Mesendoderm (in vitro differentiated cells): Measurements from ENCODE around the gene PRRC1.
A peak's percentile ranks its signal among the peaks of the same experiment; 100 is the strongest.

Experiments
- DNase-seq: peaks from one replicate; pipeline ENCODE4 v3.0.0; 2013
- H2AK5ac ChIP-seq: 2 replicates; pipeline ENCODE4 v1.6.1; 2013; ENCODE audit warnings: low read length, inconsistent platforms
- H2BK120ac ChIP-seq: 2 replicates; pipeline ENCODE4 v1.6.1; 2013; ENCODE audit warnings: low read depth, mild to moderate bottlenecking, low read length, moderate library complexity, mixed read lengths
- H2BK15ac ChIP-seq: replicated peaks from 2 replicates; pipeline ENCODE4 v1.6.1; 2013; ENCODE audit warnings: low read depth, mild to moderate bottlenecking, moderate library complexity
- H2BK5ac ChIP-seq: 2 replicates; pipeline ENCODE4 v1.6.1; 2013; ENCODE audit warnings: low read length, inconsistent platforms
- H3K18ac ChIP-seq: 2 replicates; pipeline ENCODE4 v1.6.1; 2013; ENCODE audit warnings: mild to moderate bottlenecking, low read length, mixed read lengths
- H3K23ac ChIP-seq: one replicate; pipeline ENCODE4 v1.6.1; 2013; ENCODE audit warnings: low read length
- H3K27ac ChIP-seq: 2 replicates; pipeline ENCODE4 v1.5.1; 2013; ENCODE audit warnings: low read depth, mild to moderate bottlenecking, inconsistent platforms, low read length, moderate library complexity
- H3K27me3 ChIP-seq: 2 replicates; pipeline ENCODE4 v1.6.1; 2013; ENCODE audit warnings: low read length, control low read depth, mild to moderate bottlenecking, inconsistent platforms; ENCODE audit not compliant: insufficient read depth, poor library complexity
- H3K36me3 ChIP-seq: 2 replicates; pipeline ENCODE4 v1.6.1; 2013; ENCODE audit warnings: low read length, inconsistent platforms; ENCODE audit not compliant: control insufficient read depth, insufficient read depth
- H3K4ac ChIP-seq: one replicate; pipeline ENCODE4 v1.6.1; 2013; ENCODE audit warnings: low read depth, mild to moderate bottlenecking, low read length, moderate library complexity
- H3K4me1 ChIP-seq: 2 replicates; pipeline ENCODE4 v1.6.1; 2013; ENCODE audit warnings: low read depth, low read length, inconsistent platforms; ENCODE audit not compliant: control insufficient read depth
- H3K4me2 ChIP-seq: 2 replicates; pipeline ENCODE4 v1.6.1; 2013; ENCODE audit warnings: low read length
- H3K4me3 ChIP-seq: 2 replicates; pipeline ENCODE4 v1.5.1; 2013; ENCODE audit warnings: mild to moderate bottlenecking, low read length
- H3K56ac ChIP-seq: one replicate; pipeline ENCODE4 v1.6.1; 2013; ENCODE audit warnings: low read length
- H3K79me1 ChIP-seq: 2 replicates; pipeline ENCODE4 v1.6.1; 2013; ENCODE audit warnings: low read length, inconsistent platforms
- H3K79me2 ChIP-seq: 2 replicates; pipeline ENCODE4 v1.6.1; 2013; ENCODE audit warnings: mild to moderate bottlenecking, low read length; ENCODE audit not compliant: control insufficient read depth, insufficient read depth
- H3K9ac ChIP-seq: 2 replicates; pipeline ENCODE4 v1.6.1; 2013; ENCODE audit warnings: low read length, inconsistent platforms
- H4K5ac ChIP-seq: one replicate; pipeline ENCODE4 v1.6.1; 2013; ENCODE audit warnings: low read length
- H4K8ac ChIP-seq: one replicate; pipeline ENCODE4 v1.6.1; 2013; ENCODE audit warnings: low read depth, mild to moderate bottlenecking, control low read depth, low read length, moderate library complexity
- WGBS: extraction: QIAGEN DNeasy Blood & Tissue Kit; methylation state at CpG from one replicate; pipeline ENCODE4 v1.1.7; 2013; ENCODE audit warnings: low lambda C conversion rate, missing lambda C conversion rate; ENCODE audit not compliant: insufficient coverage; ENCODE audit errors: extremely low coverage; 5-methylcytosine and 5-hydroxymethylcytosine counted together

PRRC1 gene

DNA sequence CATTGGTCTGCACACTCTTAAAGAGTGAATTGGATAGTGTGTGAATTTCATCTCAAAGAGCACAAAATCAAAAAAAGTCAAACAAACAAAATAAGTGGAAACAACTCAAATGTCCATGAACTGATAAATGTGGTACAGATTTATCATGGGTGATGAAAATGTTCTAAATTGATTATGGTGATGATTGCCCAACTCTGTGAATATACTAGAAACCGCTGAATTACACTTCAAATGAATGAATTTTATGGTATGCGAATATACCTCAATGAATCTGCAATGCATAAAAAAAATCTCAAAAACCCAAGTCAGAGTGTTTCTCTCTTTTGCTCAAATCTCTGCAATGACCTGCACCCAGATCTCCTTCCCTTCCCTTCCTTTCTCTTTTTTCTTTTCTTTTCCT is 64.0 kb downstream of the PRRC1 start:
- H2AK5ac ChIP-seq = no peak overlapping the region
- WGBS = no CpG with 5 or more reads among the region's 2 CpGs
- H3K23ac ChIP-seq = no peak overlapping the region
- H3K4me3 ChIP-seq = no peak overlapping the region
- no peak overlapping the region for H4K8ac ChIP-seq
- H3K36me3 ChIP-seq = no peaks in the 10 kb centered on the region
- no peak overlapping the region for H2BK120ac ChIP-seq
- no peak overlapping the region for H3K18ac ChIP-seq
- no peak overlapping the region for H3K4ac ChIP-seq
- H4K5ac ChIP-seq = no peak overlapping the region
- no peak overlapping the region for H3K4me2 ChIP-seq
- H3K27ac ChIP-seq = no peak overlapping the region
- DNase-seq = no peak
- H3K27me3 ChIP-seq = no peaks in the 10 kb centered on the region
- no peaks in the 10 kb centered on the region for H3K79me1 ChIP-seq
- no peak overlapping the region for H3K56ac ChIP-seq
- no peak overlapping the region for H2BK15ac ChIP-seq
- H3K4me1 ChIP-seq = no peaks in the 10 kb centered on the region
- H2BK5ac ChIP-seq = no peak overlapping the region
- no peaks in the 10 kb centered on the region for H3K79me2 ChIP-seq
- H3K9ac ChIP-seq = no peak overlapping the region

DNA sequence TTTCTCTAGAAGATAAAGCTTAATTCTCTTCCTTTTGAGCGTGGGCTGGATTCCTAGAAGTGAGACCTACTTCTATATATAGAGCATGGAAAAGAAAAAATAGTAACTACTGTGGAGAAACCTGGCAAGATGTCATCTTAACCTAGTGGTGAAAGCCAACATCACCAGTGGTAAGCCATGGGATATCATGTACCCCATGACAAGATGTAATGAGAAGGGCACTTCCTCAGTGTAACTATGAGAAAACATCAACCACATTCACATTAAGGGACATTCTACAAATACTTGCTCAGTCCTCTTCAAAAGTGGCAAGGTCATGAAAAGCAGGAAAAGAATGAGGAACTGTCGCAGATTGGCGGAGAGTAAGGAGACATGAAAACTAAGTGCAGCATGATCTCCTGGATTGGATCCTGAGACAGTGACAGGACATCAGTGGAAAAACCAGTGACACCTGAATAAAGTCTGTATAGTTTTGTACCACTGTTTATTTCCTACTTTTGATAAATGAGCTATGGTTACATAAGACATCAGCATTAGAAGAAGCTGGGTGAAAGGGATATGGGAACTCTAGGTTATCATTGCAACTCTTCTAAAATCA is 65.4 kb downstream of the PRRC1 start:
- H4K5ac ChIP-seq = no peak overlapping the region
- no peak overlapping the region for H3K23ac ChIP-seq
- H3K4ac ChIP-seq = no peak overlapping the region
- H3K79me2 ChIP-seq = no peaks in the 10 kb centered on the region
- no peak overlapping the region for H3K4me3 ChIP-seq
- no peak overlapping the region for H3K9ac ChIP-seq
- WGBS = no CpG with 5 or more reads among the region's 3 CpGs
- no peak overlapping the region for H3K56ac ChIP-seq
- H3K27ac ChIP-seq = no peak overlapping the region
- H3K18ac ChIP-seq = no peak overlapping the region
- no peak overlapping the region for H2BK5ac ChIP-seq
- H3K4me1 ChIP-seq = no peaks in the 10 kb centered on the region
- H3K27me3 ChIP-seq = peaks cover 2% of the 10 kb centered on the region
- no peaks in the 10 kb centered on the region for H3K36me3 ChIP-seq
- no peak overlapping the region for H2BK15ac ChIP-seq
- H3K79me1 ChIP-seq = no peaks in the 10 kb centered on the region
- H2AK5ac ChIP-seq = no peak overlapping the region
- no peak overlapping the region for H2BK120ac ChIP-seq
- no peak overlapping the region for H4K8ac ChIP-seq
- no peak for DNase-seq
- H3K4me2 ChIP-seq = no peak overlapping the region

DNA sequence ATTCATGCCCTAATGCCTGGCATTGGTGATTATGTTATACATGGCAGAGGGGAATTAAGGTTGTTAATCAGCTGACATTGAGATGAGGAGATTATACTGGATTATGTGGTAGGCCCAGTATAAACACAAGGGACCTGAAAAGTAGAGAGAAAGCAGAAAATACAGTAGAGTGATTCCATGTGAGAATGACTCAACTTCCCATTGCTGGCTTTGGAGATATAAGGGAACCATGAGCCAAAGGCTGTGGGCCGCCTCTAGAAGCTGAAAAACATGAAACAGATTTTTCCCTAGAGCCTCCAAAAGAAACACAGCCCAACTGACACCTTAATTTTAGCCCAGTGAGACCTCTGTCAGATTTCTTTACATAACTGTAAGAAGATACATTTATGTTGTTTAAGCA is 66.4 kb downstream of the PRRC1 start:
- Histone ChIP-seq H2BK5ac (no peak overlapping the region), H4K5ac (no peak overlapping the region), H3K79me1 (no peaks in the 10 kb centered on the region), H3K27ac (no peak overlapping the region), H3K4me1 (no peaks in the 10 kb centered on the region), H3K4me2 (no peak overlapping the region), H2AK5ac (no peak overlapping the region), H4K8ac (no peak overlapping the region), H3K9ac (no peak overlapping the region), H3K27me3 (peaks cover 2% of the 10 kb centered on the region), H3K18ac (no peak overlapping the region), H3K56ac (no peak overlapping the region), H2BK15ac (no peak overlapping the region), H3K23ac (no peak overlapping the region), H3K36me3 (no peaks in the 10 kb centered on the region), H3K4me3 (no peak overlapping the region), H3K4ac (no peak overlapping the region), H2BK120ac (no peak overlapping the region), H3K79me2 (no peaks in the 10 kb centered on the region)
- no CpG with 5 or more reads among the region's 1 CpG for WGBS
- no peak for DNase-seq

DNA sequence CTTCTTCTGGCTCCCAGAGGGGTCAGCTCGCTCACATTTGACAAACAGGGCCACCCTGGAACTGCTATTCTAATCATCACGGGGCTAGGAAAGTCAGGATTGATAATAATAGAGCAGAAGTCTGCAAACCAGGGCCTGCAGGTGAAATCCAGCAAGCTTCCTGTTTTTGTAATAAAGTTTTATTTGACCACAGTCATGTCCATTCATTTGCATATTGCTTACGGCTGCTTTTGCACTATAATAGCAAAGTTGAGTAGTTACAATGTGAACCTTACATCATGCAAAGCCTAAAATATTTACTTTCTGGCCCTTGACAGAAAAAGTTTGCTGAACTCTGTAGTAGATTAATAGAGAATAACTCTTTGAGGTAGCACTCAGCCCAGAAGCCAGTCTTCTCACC is 68.2 kb downstream of the PRRC1 start:
- no peak overlapping the region for H4K5ac ChIP-seq
- WGBS = no CpG with 5 or more reads among the region's 3 CpGs

DNA sequence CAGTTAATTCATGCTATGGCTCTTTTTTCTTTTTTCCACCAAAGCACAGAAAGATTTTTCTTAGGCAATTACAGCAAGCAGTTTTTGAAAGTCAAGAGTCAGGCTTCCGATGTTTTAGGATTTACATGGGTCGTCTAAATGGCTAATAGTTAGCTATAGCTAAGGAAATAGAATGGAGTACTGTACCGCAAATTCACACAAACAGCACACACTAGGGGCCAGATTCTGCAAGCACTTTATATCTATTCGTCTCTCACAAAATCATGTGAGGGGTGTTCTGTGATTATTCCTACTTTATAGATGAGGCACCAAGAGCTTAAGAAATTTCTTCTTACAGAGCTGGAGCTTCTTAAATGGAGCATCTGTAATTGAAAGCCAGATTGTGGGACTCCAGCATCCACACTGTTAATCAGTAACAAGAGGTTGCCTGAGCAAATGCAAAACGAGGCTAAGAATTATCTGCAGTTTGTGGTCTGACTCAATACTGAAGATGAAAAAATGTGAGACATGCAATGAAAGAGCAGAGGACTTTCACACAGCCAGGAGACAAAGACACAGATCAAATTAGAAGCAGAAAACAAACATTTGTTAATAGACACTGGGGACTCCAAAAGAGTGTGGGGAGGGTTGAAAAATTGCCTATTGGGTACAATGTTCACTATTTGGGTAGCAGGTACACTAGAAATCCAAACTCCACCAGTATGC is 68.8 kb downstream of the PRRC1 start:
- H2BK120ac ChIP-seq = no peak overlapping the region
- DNase-seq = no peak
- no peak overlapping the region for H2AK5ac ChIP-seq
- H3K4me2 ChIP-seq = no peak overlapping the region
- H3K79me1 ChIP-seq = no peaks in the 10 kb centered on the region
- H3K18ac ChIP-seq = no peak overlapping the region
- H4K5ac ChIP-seq = no peak overlapping the region
- no peak overlapping the region for H2BK5ac ChIP-seq
- no peaks in the 10 kb centered on the region for H3K36me3 ChIP-seq
- H3K27ac ChIP-seq = no peak overlapping the region
- H3K56ac ChIP-seq = no peak overlapping the region
- H3K23ac ChIP-seq = no peak overlapping the region
- H2BK15ac ChIP-seq = no peak overlapping the region
- H3K4me3 ChIP-seq = no peak overlapping the region
- no peaks in the 10 kb centered on the region for H3K79me2 ChIP-seq
- H3K4ac ChIP-seq = no peak overlapping the region
- WGBS = no CpG with 5 or more reads among the region's 5 CpGs
- no peaks in the 10 kb centered on the region for H3K4me1 ChIP-seq
- no peak overlapping the region for H4K8ac ChIP-seq
- H3K9ac ChIP-seq = no peak overlapping the region
- peaks cover 2% of the 10 kb centered on the region for H3K27me3 ChIP-seq

More for the DNA sequence above, 68.2 kb downstream of the PRRC1 start:
- no peaks in the 10 kb centered on the region for H3K79me2 ChIP-seq
- H2BK5ac ChIP-seq = no peak overlapping the region
- H3K79me1 ChIP-seq = no peaks in the 10 kb centered on the region
- no peaks in the 10 kb centered on the region for H3K36me3 ChIP-seq
- H2AK5ac ChIP-seq = no peak overlapping the region
- no peak overlapping the region for H3K18ac ChIP-seq
- H3K27me3 ChIP-seq = peaks cover 2% of the 10 kb centered on the region
- no peak overlapping the region for H3K23ac ChIP-seq
- no peaks in the 10 kb centered on the region for H3K4me1 ChIP-seq
- no peak overlapping the region for H2BK15ac ChIP-seq
- no peak overlapping the region for H3K27ac ChIP-seq
- no peak for DNase-seq
- H3K56ac ChIP-seq = no peak overlapping the region
- H2BK120ac ChIP-seq = peak overlapping the region; percentile 28
- H3K9ac ChIP-seq = no peak overlapping the region
- H3K4ac ChIP-seq = no peak overlapping the region
- no peak overlapping the region for H4K8ac ChIP-seq
- H3K4me2 ChIP-seq = no peak overlapping the region
- no peak overlapping the region for H3K4me3 ChIP-seq

DNA sequence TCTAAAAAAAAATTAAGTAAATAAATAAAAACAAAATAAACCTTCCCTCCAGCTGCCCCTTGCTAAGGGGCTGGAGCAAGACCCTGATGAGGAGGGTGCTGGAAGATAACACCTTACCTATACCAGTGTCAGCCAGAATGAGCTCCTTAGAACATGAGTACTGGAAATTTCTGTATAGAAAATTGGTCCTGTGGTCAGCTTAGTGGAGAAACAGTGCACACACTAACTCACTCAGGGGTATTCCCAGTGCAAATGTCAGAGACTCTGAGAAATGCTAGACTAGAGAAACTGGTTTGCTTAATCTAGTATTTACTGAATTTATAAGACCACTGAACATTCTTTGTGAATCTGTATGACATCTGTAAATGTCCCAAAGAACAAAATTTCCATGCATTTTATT is 69.4 kb downstream of the PRRC1 start:
- Histone ChIP-seq H2AK5ac (no peak overlapping the region), H3K4me1 (no peaks in the 10 kb centered on the region), H3K4me3 (no peak overlapping the region), H4K5ac (no peak overlapping the region), H3K23ac (no peak overlapping the region), H3K56ac (no peak overlapping the region), H2BK5ac (no peak overlapping the region), H3K27me3 (peaks cover 2% of the 10 kb centered on the region), H3K4me2 (no peak overlapping the region), H3K18ac (no peak overlapping the region), H4K8ac (no peak overlapping the region), H3K4ac (no peak overlapping the region), H3K36me3 (no peaks in the 10 kb centered on the region), H2BK120ac (no peak overlapping the region), H3K27ac (no peak overlapping the region), H3K79me1 (no peaks in the 10 kb centered on the region), H3K9ac (no peak overlapping the region), H3K79me2 (no peaks in the 10 kb centered on the region), H2BK15ac (no peak overlapping the region)
- no peak for DNase-seq
